DMS 273 (cell line): ENCODE measurements around the gene GIMAP1.

Source experiments
- DNase-seq: peaks from one replicate; lab custom pipeline; 2025; ENCODE audit not compliant: unreplicated experiment; lab: John Stamatoyannopoulos, UW

Gene GIMAP1

DNA sequence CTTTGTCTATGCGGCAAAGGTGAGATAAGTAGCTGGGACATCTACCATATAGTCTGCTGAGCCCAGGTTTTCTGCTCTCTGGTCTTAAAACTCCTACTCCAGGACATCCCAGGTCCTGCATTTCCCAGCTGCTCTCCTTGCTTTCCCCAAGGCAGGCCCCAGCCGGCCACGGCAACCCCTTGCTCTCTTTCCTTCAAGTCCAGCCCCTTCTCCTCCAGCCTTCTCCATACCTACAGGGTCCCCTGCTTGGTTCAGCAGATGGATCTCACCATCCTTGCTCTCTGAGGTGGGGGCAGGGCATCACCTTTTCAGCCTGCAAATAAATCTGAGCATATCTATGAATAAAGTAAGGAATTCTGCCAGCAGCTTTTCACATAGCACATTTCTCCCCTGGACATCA, 29.5 kb downstream of the GIMAP1 start:
- DNase-seq: no peak

- DNase-seq: no peak
Measured at GRCh38 chr7:150746921-150747320, 30.5 kb downstream of the GIMAP1 start.

- DNase-seq: no peak
Measured at GRCh38 chr7:150748376-150748775, 32.0 kb downstream of the GIMAP1 start.

GRCh38 chr7:150751702-150752101, 35.3 kb downstream of the GIMAP1 start:
- DNase-seq: no peak

DNA sequence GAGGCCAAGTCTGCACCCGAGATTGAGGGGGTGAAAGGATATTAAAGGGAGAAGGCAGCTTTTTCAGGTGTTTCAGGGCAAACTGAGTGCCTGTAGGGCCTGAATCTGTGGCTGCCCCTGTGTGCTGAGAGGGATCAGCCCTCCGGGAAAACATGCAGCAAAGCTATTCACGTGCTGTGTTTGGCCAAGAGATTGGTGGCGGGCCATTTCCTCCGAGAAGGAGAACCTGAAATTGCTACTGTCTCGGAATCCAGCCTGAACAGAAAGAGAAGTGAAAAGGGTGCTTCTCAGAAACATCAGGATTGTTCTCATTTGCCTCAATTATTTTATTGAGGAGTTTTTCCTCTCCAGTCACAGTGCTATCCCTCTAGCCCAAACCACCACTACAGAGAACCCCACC, 36.8 kb downstream of the GIMAP1 start:
- no peak for DNase-seq

DNA sequence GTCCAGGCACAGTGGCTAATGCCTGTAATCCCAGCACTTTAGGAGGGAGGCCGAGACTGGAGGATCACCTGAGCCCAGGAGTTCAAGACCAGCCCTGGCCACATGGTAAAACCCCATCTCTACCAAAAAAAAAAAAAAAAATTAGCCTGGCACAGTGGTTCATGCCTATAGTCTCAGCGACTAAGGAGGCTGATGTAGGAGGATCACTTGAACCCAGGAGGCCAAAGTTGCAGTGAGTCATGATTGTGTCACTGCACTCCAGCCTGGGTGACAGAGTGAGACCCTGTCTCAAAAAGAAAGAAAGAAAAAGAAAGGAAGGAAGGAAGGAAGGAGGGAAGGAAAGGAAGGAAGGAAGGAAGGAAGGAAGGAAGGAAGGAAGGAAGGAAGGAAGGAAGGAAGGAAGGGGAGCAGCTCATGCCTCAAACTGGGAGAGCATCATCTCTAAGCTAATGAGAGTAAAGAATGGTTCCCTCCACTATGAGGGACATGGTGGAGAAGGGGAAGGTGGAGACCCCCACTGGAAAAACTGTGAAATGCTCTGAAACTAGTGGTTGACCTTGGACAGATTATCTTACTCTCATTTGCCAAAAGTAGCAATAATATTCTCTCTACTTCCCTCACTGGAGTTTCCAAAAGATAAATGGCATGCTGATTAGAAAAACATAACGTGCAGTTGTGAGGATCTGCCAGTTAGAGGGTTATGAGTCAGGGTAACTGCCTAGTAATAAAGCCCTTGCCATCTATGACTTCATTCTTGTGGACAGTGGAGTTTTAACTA, 37.6 kb downstream of the GIMAP1 start:
- peak; percentile 70 for DNase-seq

GRCh38 chr7:150754951-150755350, 38.5 kb downstream of the GIMAP1 start:
- DNase-seq: no peak

DNA sequence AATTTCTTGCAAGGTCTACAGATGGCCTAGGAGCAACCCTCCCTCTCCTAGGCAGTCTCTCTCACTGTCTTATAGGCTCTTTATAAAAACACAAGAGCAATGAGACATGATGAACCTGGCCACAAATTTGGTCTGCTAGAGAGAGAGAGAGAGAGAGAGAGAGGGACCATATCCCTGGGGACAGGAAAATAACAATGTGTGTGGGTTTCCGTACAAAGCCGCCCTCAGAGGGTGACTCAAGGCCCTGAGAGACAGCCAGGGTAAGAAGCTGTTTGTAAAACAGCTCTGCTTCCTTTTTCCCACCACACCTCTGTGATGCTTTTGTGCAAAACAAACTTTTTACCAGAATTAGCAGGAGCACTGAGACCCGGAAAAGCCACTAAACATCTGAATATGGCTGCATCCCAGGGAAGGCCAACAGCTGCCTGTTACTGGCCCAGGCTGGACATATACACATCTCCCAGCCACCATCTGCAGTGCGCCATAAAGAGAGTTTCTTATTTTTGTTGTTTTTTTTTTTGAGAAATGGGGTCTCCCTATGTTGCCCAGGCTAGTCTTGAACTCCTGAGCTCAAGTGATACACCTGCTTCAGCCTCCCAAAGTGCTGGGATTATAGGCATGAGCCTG, 39.2 kb downstream of the GIMAP1 start:
- DNase-seq: no peak

GRCh38 chr7:150756166-150756565, 39.8 kb downstream of the GIMAP1 start:
- no peak for DNase-seq

DNA sequence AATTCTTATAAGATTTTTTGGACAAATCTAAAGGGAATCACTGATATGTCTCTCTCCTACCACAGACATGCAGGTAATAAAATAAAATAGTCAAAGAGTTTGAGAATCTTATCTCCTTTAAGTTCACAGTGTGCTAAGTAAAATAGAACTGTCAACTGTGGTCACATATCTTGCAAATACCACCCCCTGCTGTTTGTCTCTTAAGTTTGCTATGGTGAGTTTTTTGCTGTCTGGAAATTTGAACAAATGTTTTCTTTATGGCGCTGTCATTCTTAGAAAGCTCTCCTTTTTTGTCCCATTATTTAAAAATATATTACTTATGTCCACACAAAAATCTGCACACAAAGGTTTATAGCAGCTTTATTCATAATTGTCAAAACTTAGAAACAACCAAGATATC, 40.4 kb downstream of the GIMAP1 start:
- peak; percentile 60 for DNase-seq

DNA sequence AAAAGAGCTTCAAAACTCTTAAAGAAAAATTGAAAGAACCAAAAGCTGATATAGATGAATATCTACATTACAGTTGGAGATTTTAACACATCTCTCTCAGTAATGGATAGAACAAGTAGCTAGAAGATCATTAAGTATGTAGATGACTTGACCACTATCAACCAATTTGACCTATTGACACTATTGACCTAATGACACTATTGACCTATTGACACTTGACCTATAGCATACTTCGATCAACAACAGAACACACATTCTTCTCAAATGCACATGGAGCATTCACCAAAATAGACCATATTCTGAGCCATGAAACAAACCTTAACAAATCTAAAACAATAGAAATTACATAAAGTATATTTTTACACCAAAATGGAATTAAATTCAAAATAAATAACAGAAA, 43.1 kb downstream of the GIMAP1 start:
- DNase-seq: no peak

- DNase-seq: no peak
Measured at GRCh38 chr7:150766334-150766709, 49.9 kb downstream of the GIMAP1 start.

DNA sequence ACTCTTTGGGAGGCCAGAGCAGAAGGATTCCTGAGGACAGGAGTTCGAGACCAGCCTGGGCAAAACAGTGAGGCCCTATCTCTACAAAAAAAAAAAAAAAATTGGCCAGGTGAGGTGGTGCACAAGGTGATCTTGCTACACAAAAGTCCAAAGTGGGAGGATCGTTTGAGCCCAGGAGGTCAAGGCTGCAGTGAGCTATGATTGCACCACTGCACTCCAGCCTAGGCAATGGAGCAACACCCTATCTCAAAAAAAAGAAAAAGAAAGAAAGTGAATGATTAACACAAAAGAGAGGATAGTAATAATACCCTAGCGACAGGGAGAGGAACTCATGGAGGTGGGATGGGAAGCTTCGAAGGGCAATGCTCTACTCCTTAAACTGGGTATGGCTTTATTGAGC, 53.4 kb downstream of the GIMAP1 start:
- DNase-seq: no peak
